NCI-H69 (cell line): ENCODE results near the gene NOS1.
"Not testable (repeated sequence)": the region's sequence is repeated elsewhere in the genome, so short reads cannot be mapped to it uniquely, and the experiment has no call there.

Experiments
- DNase-seq: peaks from one replicate; lab custom pipeline; 2025; lab: John Stamatoyannopoulos, UW

NOS1 gene

DNA sequence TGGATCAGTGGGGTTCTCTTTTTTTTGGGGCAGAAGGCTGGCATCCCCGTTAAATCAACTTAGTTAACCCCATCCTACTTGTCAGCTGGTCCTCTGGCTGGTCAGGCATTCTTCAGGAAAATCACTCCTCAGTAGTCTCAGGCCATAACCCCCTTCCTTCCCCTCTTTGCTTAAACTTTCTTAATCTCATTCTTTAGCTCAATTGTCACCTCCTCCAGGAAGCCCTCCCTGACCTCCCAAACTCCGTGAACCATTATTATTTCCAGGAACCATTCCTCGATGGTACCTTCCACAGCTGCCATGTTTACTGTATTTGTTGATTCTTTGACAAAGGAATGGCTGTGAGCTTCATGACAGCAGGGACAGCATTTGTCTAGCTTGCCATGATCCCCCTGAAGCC, 98.7 kb downstream of the NOS1 start:
- no peak for DNase-seq

DNA sequence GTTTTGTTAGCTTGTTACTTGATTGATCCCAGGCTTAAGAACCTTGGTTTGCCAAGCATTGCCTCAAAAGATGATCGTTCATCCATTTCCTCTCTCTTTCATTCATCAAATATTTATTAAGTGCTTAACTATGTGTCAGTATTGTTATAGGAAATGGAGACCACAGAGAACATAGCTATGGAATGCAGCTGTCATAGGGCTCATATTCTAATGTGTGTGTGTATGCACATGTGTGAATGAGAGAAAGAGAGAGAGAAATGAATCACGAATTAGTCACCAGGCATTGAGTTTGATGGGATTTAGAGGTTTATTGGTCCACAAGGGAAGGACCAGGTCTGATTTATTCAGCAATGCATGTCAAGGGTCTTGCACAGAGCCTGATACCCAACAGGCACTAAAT, 100.2 kb downstream of the NOS1 start:
- DNase-seq, result no peak

DNA sequence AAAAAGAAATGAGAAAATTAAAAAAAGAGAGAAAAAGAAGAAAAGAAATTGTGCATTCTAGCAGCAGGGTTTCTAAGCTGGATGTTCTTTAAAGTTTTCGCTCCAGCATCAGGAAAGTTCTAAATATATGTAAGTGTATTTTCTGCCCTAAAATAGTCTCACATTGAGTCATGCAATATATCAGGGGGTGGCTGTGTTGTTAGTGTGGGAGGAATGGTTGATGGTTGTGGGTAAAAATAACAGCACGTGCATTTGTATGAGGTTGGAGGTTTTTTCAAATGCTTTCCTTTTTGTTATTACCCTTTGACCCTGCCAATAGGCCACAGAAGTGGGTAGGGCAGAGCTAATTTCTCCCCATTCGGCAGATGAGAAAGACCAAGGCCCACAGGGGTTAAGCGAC, 106.0 kb downstream of the NOS1 start:
- no peak for DNase-seq

- no peak for DNase-seq
Measured at GRCh38 chr12:117243488-117243887, 117.9 kb downstream of the NOS1 start.

GRCh38 chr12:117241697-117242096, 119.7 kb downstream of the NOS1 start:
- DNase-seq, result no peak

DNA sequence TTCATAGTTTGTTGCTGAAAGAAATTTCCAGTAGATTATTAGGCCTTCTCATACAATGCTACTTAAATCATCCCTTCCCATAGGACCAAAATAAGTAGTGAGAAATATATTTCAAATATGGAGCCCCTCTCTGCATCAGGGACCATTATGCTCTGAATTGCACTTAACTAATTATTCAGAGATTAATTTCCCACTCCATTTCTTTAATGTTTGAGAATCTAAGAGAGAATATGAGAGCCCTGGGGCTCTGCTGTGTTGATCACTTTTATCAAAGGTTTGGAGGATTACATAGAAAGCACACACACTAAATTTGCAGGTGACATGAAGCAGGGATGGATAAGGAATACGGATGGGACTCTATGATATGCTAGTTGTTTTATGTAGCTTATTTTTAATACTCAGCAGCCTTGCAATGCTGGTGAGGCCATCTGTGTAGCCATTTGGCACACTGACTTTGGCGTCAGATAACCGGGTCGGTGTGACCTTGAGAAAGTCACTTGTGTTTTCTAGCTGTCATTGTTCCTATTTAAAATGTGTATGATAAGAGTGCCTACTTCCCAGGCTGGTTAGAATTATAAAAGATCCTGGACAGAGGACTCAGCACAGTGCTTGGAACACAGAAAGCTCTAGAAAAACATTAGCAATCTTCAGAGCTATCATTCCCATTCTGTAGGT, 121.2 kb downstream of the NOS1 start:
- DNase-seq, result no peak

DNA sequence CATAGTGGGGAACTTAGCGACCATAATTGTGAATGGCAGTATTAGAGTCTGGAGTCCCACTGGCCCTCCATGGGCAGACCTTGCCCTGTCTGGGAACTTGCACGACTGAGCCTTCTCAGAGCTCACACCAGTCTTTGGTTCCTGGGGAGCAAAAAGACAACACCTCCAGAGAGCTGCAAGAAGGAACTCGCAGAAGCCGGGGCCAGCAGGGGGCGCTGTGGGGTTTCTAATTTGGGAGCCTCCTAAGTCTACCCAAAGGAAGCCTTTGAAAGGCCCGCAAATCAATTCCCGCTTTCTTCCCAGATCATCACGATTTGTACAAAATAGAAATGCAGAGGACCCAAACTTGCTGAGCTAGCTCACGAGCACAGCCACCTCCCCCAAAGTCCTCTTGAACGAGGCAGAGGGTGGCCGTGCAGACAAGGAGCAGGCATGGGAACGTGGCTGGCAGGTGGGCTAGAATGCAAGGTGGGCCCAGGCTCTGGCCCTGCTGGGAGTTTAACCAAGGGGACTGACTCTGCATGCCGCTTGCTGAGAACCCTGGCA, 124.9 kb downstream of the NOS1 start:
- peak; percentile 85 for DNase-seq

- no peak for DNase-seq
Measured at GRCh38 chr12:117235261-117235660, 126.2 kb downstream of the NOS1 start.

GRCh38 chr12:117234441-117234840, 127.0 kb downstream of the NOS1 start:
- no peak for DNase-seq

GRCh38 chr12:117231750-117232149, 129.7 kb downstream of the NOS1 start:
- peak; percentile 60 for DNase-seq

DNA sequence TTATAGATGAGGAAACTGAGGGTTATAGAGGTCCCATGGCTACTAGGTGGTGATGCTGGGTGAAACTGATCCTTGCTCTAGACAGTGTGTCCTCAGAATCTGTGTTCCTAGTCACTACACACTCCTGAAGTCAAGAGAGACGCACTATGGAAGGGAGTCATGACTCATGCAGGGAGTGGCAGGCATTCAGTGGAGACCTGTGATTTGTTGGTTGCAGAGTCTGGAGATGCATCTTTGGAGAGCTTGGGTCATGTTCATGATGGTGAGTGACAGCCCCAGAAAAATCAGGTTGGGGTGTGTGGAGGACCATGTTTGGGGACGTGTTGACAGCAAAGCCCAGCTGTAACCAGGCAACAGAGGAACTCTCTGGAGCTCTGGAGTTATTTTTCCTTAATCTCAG, 133.2 kb downstream of the NOS1 start:
- DNase-seq, result no peak

GRCh38 chr12:117227000-117227653, 134.3 kb downstream of the NOS1 start:
- DNase-seq, result no peak

- no peak for DNase-seq
Measured at GRCh38 chr12:117226505-117226904, 134.9 kb downstream of the NOS1 start.

DNA sequence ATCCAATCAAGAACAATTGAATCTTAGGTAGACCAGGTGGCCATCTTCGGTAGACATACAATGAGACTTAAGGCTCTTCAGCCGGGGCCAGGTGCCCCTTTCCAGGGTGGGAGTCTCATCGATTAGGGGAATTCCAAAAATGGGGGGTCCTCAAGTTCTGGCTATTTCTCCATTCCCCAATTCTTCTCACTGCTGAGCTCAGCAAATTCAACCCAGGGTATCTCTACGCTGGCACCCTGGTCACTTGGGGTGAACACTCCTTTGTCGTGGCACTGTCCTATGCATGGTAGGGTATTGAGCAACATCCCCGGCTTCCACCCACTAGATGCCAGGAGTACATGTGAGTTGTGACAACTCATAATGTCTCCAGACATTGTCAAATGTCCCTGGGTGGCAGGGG, 136.2 kb downstream of the NOS1 start:
- DNase-seq, result no peak

DNA sequence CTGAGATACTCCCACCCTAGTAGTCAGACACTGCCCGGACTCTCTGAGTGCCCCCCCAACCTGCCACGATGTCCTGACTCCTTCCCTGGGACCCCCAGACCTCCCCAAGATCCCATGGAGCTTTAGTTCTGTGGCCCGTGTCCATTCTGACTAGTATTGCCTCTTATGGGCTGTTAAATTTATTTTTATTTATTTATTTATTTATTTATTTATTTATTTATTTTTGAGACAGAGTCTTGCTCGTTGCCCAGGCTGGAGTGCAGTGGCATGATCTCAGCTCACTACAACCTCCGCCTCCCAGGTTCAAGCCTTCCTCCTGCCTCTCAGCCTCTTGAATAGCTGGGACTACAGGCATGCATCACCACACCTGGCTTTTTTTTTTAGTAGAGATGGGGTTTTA, 140.5 kb downstream of the NOS1 start:
- DNase-seq, result not testable (repeated sequence)

GRCh38 chr12:117218149-117218548, 143.3 kb downstream of the NOS1 start:
- DNase-seq, result no peak

- no peak for DNase-seq
Measured at GRCh38 chr12:117216686-117217085, 144.7 kb downstream of the NOS1 start.

GRCh38 chr12:117214797-117215196, 146.6 kb downstream of the NOS1 start:
- DNase-seq, result no peak

DNA sequence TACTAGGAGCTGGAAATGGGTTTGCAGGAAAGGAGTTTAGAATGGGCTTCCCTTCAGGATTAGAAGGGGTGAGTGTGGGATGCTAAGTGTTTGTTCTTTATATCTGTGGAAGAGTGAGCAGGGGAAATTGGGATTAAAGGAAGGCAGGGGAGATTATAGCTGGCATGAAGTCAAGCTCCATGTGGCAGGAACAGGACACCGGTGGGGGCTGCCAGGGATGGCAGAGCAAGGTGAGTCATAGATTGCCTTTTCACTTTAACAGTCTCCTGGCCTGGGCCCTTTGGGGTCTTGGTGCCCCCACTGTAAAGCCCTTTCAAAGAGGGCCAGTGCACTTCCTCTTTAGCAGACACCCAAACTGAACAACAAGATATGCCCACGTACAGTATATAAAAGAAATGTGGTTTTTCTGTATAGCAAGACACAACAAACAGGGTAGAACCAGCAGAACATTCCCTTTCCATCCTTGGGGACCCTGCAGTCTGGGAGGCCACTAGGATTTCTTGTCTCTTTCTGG, 148.1 kb downstream of the NOS1 start:
- peak; percentile 53 for DNase-seq

GRCh38 chr12:117212563-117213190, 148.7 kb downstream of the NOS1 start:
- DNase-seq, result peak; percentile 81

DNA sequence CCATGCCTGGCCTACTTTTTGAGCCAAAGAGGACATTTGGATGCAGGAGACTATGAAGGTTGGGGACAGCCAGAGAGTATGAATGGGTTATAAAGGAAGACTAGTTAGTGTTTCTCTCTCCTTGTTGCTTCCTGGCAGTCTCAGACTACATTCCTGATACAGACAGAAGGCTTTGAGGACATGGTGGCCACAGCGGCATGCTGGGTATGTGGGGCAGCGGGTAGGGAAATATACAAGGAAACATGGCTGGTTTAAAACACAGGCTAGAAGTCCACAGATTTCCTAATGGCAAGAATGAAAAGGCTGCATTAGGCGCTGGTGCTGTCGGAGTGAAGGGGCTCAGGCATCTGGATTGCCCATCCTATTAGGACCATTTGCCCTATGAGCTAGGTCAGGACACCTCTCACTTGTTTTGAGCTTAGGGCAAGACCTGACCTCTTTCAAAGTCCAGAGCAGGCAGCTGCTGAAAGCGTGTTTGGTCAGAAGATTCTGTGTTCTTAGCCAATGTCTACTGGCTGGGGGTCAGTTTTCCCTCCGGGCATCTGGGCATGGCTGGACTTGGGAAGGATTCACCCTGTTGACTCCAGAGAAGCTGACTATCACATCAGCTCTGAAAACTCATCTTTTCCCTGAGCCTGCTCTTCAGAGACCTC, 151.0 kb downstream of the NOS1 start:
- no peak for DNase-seq

DNA sequence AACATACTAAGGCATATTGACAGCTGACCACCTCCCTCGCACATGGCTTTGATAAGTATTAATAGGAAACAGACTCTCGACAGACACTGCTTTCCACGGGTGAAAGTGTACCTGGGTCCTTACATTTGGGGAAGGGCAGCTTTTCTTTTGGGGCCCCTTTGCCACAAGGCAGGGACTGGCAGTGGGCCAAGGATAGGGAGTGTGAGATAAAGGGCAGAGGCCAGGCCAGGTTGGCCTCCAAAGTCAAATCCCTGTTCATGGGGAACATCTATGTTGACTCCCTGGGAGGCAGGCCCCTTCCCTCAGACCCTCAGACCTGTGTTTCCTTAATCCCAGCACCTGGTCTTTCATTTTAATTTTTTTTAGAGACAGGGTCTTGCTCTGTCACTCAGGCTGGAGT, 151.8 kb downstream of the NOS1 start:
- DNase-seq, result no peak
